ENCODE results near the gene SCTR.

The SCTR gene

GRCh38 chr2:119525614-119526013 lies 1.3 kb upstream of the SCTR start:
- intact Hi-C loops (cut with DNase I): no loop called here
- no peak for DNase-seq

GRCh38 chr2:119523383-119523951 lies 816 bp downstream of the SCTR start:
- no peak for DNase-seq
- intact Hi-C loops (cut with DNase I): no loop called here

- DNase-seq: no peak
- intact Hi-C loops (cut with DNase I): no loop called here
These were observed 1.6 kb downstream of the SCTR start for GRCh38 chr2:119522671-119523070.

- intact Hi-C loops (cut with DNase I): no loop called here
These were observed 2.7 kb downstream of the SCTR start for GRCh38 chr2:119521433-119522050.

DNA sequence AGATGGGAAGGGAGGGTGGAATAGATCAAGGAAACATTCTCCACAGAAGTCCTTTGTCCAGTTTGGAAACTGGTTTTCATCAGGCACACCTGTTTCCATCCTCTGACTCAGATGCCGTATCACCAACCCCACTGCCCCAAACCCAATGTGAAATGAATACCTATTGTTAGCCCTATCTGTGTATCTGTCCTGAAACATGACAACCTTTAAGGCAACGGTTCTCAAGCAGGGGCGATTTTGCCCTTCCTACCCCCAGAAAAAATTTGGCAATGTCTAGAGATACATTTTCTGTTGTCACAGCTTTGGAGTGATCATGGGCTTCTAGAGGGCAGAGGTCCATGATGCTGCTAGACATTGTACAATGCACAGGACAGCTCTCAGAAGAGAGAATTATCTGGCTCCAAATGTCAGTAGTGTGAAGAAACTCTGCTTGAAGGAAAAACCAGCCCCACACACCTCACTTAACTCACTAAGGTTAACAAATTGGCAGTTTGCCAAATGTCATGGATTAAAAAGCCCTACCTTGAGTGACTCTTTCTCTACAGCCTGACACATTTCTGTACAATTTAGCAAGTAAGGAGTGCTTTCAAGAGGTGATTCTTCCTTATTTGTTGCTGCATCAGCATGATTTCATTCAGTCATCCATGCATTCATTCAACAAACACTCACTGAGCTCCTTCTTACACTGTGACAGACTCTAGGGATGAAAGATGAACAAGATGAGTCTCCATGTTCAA lies 3.4 kb downstream of the SCTR start:
- intact Hi-C loops (cut with DNase I): no loop called here
- DNase-seq: no peak

More at GRCh38 chr2:119521433-119522050, 2.7 kb downstream of the SCTR start:
- no peak for DNase-seq

DNA sequence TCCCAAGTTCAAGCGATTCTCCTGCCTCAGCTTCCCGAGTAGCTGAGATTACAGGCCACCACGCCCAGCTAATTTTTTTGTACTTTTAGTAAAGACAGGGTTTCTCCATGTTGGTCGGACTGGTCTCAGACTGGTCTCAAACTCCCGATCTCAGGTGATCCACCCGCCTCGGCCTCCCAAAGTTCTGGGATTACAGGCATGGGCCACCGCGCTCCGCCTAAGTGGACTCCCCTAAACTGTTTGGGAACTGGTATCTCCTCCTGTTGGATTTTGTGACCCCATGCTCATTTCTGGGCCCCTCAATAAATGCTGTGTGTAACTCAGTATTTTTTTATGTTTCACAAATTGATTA lies 5.2 kb downstream of the SCTR start:
- intact Hi-C loops (cut with DNase I): no loop called here
- DNase-seq: no peak

- intact Hi-C loops (cut with DNase I): no loop called here
- DNase-seq: no peak
These were observed 5.8 kb downstream of the SCTR start for GRCh38 chr2:119518401-119519056.

GRCh38 chr2:119517433-119517832 lies 6.8 kb downstream of the SCTR start:
- intact Hi-C loops (cut with DNase I): no loop called here

DNA sequence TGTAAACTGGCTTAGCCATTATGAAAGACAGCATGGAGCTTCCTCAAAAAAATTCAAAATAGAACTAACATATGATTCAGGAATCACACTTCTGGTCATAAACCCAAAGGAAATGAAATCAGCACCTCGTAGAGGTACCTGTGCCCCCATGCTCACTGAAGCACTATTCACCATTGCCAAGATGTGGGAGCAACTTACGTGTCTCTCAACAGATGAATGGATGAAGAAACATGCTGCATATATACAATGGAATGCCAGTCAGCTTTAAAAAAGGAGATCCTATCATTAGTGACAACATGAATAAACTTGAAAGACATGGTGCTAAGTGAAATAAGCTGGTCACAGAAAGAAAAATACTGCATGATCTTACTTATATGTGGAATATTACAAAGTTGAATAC lies 8.2 kb downstream of the SCTR start:
- DNase-seq: no peak
- intact Hi-C loops (cut with DNase I): no loop called here

More at GRCh38 chr2:119517433-119517832, 6.8 kb downstream of the SCTR start:
- DNase-seq: peak in 3 of 10 donors; percentile 22 to 33 (median 32)

GRCh38 chr2:119513832-119514231 lies 10.5 kb downstream of the SCTR start:
- no peak for DNase-seq
- intact Hi-C loops (cut with DNase I): no loop called here

DNA sequence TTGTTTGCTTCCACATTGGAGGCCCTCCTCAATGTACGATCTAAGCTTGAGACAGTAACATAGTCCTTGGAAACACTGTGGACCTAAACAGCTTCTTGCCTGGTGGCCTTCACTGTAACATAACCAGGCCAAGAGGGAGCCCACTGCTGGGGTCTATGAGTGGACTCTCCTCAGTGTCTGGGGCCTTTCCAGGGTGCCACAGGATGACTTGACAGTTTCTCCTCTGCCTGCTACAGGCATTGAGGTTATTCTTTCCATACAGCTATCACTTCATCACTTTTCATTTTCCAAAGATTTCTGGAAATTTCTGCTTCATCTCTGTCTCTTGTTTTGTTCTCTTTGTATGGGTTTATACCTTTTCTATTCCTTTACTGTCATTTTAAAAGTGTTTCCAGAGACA lies 11.3 kb downstream of the SCTR start:
- DNase-seq: no peak
- intact Hi-C loops (cut with DNase I): no loop called here

DNA sequence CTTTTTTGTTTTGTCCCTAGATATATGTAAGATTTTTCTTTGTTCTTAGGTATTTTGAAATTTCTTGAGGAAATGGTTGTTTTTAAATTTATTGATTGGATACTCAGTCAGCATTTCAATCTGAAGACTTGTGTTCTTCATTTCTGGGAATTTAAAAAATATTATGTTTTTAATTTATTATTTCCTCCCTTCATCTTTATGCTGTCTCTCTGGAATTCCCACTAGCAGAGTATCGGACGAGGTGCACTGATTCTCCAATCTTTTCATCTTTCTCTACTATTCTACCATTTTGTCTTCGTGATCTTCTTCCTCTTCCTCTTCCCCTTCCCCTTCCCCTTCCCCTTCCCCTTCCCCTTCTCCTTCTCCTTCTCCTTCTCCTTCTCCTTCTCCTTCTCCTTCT lies 12.3 kb downstream of the SCTR start:
- intact Hi-C loops (cut with DNase I): no loop called here
- DNase-seq: no peak

GRCh38 chr2:119508756-119509155 lies 15.5 kb downstream of the SCTR start:
- DNase-seq: no peak
- intact Hi-C loops (cut with DNase I): no loop called here

DNA sequence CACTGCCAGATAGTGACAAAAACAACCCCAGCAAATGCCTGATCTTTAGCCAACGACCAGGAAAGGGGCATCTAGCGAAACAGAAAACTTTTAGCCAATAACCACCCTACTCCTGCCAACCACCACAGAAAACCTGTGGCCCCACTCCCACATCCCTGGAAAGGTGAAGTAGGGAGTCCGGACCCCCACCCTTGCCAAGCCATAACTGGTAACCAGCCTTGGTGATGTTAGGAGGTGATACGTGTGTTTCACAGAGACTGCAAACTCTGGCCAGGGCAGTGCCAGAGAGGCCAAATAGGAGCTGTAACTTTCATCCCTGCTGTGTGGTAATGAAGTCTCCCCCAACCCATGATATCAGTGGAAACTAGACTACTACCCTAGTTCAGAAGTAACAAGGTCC lies 27.6 kb downstream of the SCTR start:
- intact Hi-C loops (cut with DNase I): no loop called here
- DNase-seq: no peak

- intact Hi-C loops (cut with DNase I): no loop called here
- DNase-seq: no peak
These were observed 28.3 kb downstream of the SCTR start for GRCh38 chr2:119495948-119496347.

- no peak for DNase-seq
- intact Hi-C loops (cut with DNase I): no loop called here
These were observed 30.0 kb downstream of the SCTR start for GRCh38 chr2:119494163-119494790.

DNA sequence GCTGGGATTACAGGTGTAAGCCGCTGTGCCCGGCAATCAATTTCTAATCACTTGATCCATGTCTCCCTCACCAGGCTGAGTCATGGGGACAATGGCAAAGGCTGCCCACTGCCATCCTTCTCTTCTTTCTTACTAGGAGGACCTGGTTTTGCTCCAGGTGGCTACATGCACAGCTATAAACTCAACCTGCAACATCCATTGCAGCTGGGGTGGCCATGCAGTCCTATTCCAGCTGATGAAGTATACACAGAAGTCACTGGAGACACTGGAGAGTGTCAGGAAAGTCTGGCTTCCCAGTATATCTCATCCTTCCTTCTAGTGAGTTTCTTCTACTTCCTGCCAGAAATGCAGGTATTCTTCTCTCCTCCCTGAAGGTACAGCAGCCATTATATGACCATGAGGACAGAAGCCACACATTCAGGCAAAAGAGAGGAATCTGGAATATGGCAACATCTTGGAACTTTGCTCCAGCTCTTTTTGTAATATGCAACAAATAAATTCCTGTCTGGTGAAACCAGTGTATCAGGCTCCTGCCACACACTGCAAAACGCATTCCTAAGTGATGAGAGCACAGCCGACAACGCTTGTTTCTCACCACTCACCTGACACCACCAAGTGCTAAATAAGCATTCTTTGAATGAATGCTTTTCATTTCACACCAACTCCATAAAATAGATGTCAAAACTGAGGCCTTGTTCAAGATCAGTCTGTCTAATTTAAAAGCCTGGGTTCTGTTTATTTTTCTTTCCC lies 32.3 kb downstream of the SCTR start:
- intact Hi-C loops (cut with DNase I): no loop called here

GRCh38 chr2:119490653-119491195 lies 33.6 kb downstream of the SCTR start:
- intact Hi-C loops (cut with DNase I): no loop called here
- DNase-seq: no peak

More for the DNA sequence above, 32.3 kb downstream of the SCTR start:
- DNase-seq: no peak

DNA sequence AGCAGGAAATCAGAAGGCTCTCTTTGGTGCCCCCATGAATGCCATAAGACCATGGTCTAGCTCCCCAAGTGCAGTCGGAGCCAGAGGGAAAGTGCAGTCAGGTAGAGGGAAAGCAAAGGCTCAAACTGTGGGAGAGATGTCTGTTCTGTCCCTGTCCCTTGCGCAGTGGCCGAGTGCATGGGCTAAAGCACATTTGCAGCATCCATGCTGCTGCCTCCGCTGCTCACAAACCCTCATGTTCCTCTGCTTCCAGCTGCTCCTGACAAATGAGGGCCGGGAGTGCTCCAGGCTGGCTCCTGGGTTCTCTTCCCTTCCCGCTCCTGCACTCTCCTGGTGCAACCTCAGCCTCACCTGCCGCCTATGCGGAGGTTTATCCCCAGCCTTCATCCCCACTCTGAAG lies 34.2 kb downstream of the SCTR start:
- peak in 1 of 10 donors; percentile 54 for DNase-seq
- intact Hi-C loops (cut with DNase I): no loop called here

All from posterior cingulate gyrus (tissue), 11 donors.